Lower leg skin (tissue), 3 donors: Measurements from ENCODE around the gene ALX3.

Experiments used
- POLR2A ChIP-seq, 2 donors: fragments of 450-650 bp; IDR thresholded peaks; one replicate each; pipeline ENCODE4 v1.6.1; 2016 to 2017; ENCODE audit warnings: antibody characterized with exemption in 2 of 2, mild to moderate bottlenecking in 1 of 2, moderate library complexity in 1 of 2
- TF ChIP-seq, protein P1 (sequence below), 3 donors: fragments of 450-650 bp; IDR thresholded peaks; one replicate each; pipeline ENCODE4 v1.5.1; 2016; ENCODE audit warnings: antibody characterized with exemption in 3 of 3, mild to moderate bottlenecking in 3 of 3, moderate library complexity in 2 of 3

DNA sequence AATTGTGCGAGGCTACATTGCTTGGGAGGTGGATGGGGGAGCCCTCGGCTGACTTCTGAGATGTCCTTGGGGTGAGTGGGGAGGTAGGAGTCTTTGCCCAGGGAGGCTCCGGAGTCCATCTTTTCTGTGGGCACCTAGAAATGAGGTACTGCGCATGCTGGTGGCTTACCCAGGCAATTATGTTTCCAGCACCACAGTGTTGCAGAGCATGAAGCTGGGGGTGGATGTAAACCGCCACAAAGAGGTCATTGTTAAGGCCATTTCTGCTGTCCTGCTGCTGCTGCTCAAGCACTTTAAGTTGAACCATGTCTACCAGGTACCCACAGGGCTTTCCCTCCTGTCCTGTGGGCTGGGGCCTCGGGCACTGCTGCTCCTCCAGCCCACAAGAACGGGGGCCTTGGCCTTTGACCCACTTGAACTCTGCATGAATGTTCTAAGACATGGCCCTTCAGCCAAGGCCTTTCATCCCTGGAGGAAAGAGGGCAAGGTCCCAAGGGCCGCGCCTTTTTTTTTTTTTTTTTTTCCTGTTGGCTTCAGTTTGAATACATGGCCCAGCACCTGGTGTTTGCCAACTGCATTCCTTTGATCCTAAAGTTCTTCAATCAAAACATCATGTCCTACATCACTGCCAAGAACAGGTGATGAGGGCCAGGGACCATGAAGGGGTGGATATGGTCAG, 21.4 kb downstream of the ALX3 start:
- no peak for TF ChIP-seq POLR2A (IDR thresholded peaks at IDR 0.05)
- TF ChIP-seq, protein P1, sequence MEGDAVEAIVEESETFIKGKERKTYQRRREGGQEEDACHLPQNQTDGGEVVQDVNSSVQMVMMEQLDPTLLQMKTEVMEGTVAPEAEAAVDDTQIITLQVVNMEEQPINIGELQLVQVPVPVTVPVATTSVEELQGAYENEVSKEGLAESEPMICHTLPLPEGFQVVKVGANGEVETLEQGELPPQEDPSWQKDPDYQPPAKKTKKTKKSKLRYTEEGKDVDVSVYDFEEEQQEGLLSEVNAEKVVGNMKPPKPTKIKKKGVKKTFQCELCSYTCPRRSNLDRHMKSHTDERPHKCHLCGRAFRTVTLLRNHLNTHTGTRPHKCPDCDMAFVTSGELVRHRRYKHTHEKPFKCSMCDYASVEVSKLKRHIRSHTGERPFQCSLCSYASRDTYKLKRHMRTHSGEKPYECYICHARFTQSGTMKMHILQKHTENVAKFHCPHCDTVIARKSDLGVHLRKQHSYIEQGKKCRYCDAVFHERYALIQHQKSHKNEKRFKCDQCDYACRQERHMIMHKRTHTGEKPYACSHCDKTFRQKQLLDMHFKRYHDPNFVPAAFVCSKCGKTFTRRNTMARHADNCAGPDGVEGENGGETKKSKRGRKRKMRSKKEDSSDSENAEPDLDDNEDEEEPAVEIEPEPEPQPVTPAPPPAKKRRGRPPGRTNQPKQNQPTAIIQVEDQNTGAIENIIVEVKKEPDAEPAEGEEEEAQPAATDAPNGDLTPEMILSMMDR (IDR thresholded peaks at IDR 0.05), result no peak
